ENCODE data around the gene TMIGD2.

The TMIGD2 gene

GRCh38 chr19:4326215-4326836 is 24.1 kb upstream of the TMIGD2 start:
- no peak for TF ChIP-seq CTCF (IDR thresholded peaks at IDR 0.05; ENCODE audit: low read length, missing control alignments)
- no peak for DNase-seq (ENCODE audit: low read depth)
- no peak overlapping the region for H3K4me3 ChIP-seq (replicated peaks; ENCODE audit: low read depth, low read length)

GRCh38 chr19:4324228-4324627 is 22.0 kb upstream of the TMIGD2 start:
- TF ChIP-seq CTCF (IDR thresholded peaks at IDR 0.05; ENCODE audit: low read length, missing control alignments): no peak
- no peak for DNase-seq (ENCODE audit: low read depth)
- H3K4me3 ChIP-seq (replicated peaks; ENCODE audit: low read depth, low read length): no peak overlapping the region

- no peak overlapping the region for H3K4me3 ChIP-seq (replicated peaks; ENCODE audit: low read depth, low read length)
- DNase-seq (ENCODE audit: low read depth): no peak
- no peak for TF ChIP-seq CTCF (IDR thresholded peaks at IDR 0.05; ENCODE audit: low read length, missing control alignments)
These were observed 21.5 kb upstream of the TMIGD2 start for GRCh38 chr19:4323692-4324091.

GRCh38 chr19:4322942-4323665 is 20.9 kb upstream of the TMIGD2 start:
- no peak overlapping the region for H3K4me3 ChIP-seq (replicated peaks; ENCODE audit: low read depth, low read length)
- DNase-seq (ENCODE audit: low read depth): no peak
- no peak for TF ChIP-seq CTCF (IDR thresholded peaks at IDR 0.05; ENCODE audit: low read length, missing control alignments)

- H3K4me3 ChIP-seq (replicated peaks; ENCODE audit: low read depth, low read length): no peak overlapping the region
- no peak for DNase-seq (ENCODE audit: low read depth)
- TF ChIP-seq CTCF (IDR thresholded peaks at IDR 0.05; ENCODE audit: low read length, missing control alignments): no peak
These were observed 18.2 kb upstream of the TMIGD2 start for GRCh38 chr19:4320419-4320818.

- DNase-seq (ENCODE audit: low read depth): no peak
- no peak for TF ChIP-seq CTCF (IDR thresholded peaks at IDR 0.05; ENCODE audit: low read length, missing control alignments)
- no peak overlapping the region for H3K4me3 ChIP-seq (replicated peaks; ENCODE audit: low read depth, low read length)
These were observed 17.0 kb upstream of the TMIGD2 start for GRCh38 chr19:4319067-4319718.
